HepG2 (cell line): ENCODE data around the gene PCGF3. TPM values are rescaled to one million over a fixed set of nuclear protein-coding genes. Genes with fewer than 3 reads are reported as not detected.

Experiments used
- ASH2L ChIP-seq: fragments of 300-600, 200-600 bp; sonication (generic); IDR thresholded peaks from 2 replicates; pipeline ENCODE4 v1.7.0; 2017; ENCODE audit warnings: low read depth, mild to moderate bottlenecking, moderate library complexity, mixed read lengths, low read length; ENCODE audit not compliant: insufficient read length
- ESRRA ChIP-seq: sonication (generic); formaldehyde crosslinking; IDR thresholded peaks from 2 replicates; pipeline ENCODE4 v1.5.1; 2020; ENCODE audit warnings: mild to moderate bottlenecking, low read depth, missing genetic modification reagents
- HDAC1 ChIP-seq: sonication (generic); formaldehyde crosslinking; IDR thresholded peaks from 2 replicates; pipeline ENCODE4 v1.5.1; 2020; ENCODE audit warnings: mild to moderate bottlenecking, missing genetic modification reagents
- IRX3 ChIP-seq: sonication (generic); formaldehyde crosslinking; IDR thresholded peaks from 2 replicates; pipeline ENCODE4 v1.8.1; 2023; ENCODE audit warnings: mild to moderate bottlenecking, low read depth, missing genetic modification reagents, borderline replicate concordance
- MEIS2 ChIP-seq: sonication (generic); formaldehyde crosslinking; IDR thresholded peaks from 2 replicates; pipeline ENCODE4 v1.9.0; 2021; ENCODE audit warnings: mild to moderate bottlenecking, missing genetic modification reagents
- NFATC3 ChIP-seq: sonication (generic); formaldehyde crosslinking; IDR thresholded peaks from 2 replicates; pipeline ENCODE4 v1.5.1; 2020; ENCODE audit warnings: mild to moderate bottlenecking, missing genetic modification reagents
- RCOR2 ChIP-seq: IDR thresholded peaks from 2 replicates; pipeline ENCODE4 v1.6.1; 2016; ENCODE audit warnings: missing biosample characterization, missing genetic modification reagents
- REL ChIP-seq: sonication (generic); formaldehyde crosslinking; conservative IDR thresholded peaks from 2 replicates; pipeline ENCODE4 v1.8.0; 2022; ENCODE audit warnings: mild to moderate bottlenecking, missing genetic modification reagents, moderate library complexity
- SALL1 ChIP-seq: sonication (generic); formaldehyde crosslinking; IDR thresholded peaks from 2 replicates; pipeline ENCODE4 v1.8.0; 2022; ENCODE audit warnings: mild to moderate bottlenecking, missing genetic modification reagents
- WIZ ChIP-seq: sonication (generic); formaldehyde crosslinking; IDR thresholded peaks from 2 replicates; pipeline ENCODE4 v1.5.1; 2020; ENCODE audit warnings: mild to moderate bottlenecking, missing genetic modification reagents
- ZBTB43 ChIP-seq: sonication (generic); formaldehyde crosslinking; conservative IDR thresholded peaks from 2 replicates; pipeline ENCODE4 v1.4.0; 2020; ENCODE audit warnings: missing genetic modification reagents
- ZFP62 ChIP-seq: sonication (generic); formaldehyde crosslinking; IDR thresholded peaks from 2 replicates; pipeline ENCODE4 v1.4.0; 2020; ENCODE audit warnings: missing genetic modification reagents
- ZNF142 ChIP-seq: sonication (generic); formaldehyde crosslinking; IDR thresholded peaks from 2 replicates; pipeline ENCODE4 v1.4.0; 2020; ENCODE audit warnings: missing genetic modification reagents
- ZNF350 ChIP-seq: sonication (generic); formaldehyde crosslinking; IDR thresholded peaks from 2 replicates; pipeline ENCODE4 v1.4.0; 2020; ENCODE audit warnings: mild to moderate bottlenecking, low read depth, missing genetic modification reagents, borderline replicate concordance
- ZNF354B ChIP-seq: sonication (generic); formaldehyde crosslinking; IDR thresholded peaks from 2 replicates; pipeline ENCODE4 v1.8.0; 2022; ENCODE audit warnings: mild to moderate bottlenecking, missing genetic modification reagents
- ZNF503 ChIP-seq: sonication (generic); formaldehyde crosslinking; IDR thresholded peaks from 2 replicates; pipeline ENCODE4 v1.4.0; 2020; ENCODE audit warnings: missing genetic modification reagents
- ZNF512 ChIP-seq: sonication (generic); formaldehyde crosslinking; IDR thresholded peaks from 2 replicates; pipeline ENCODE4 v1.4.0; 2020; ENCODE audit warnings: mild to moderate bottlenecking, missing genetic modification reagents
- ZNF746 ChIP-seq: sonication (generic); formaldehyde crosslinking; IDR thresholded peaks from 2 replicates; pipeline ENCODE4 v1.8.0; 2022; ENCODE audit warnings: mild to moderate bottlenecking, missing genetic modification reagents
- ZNF883 ChIP-seq: sonication (generic); formaldehyde crosslinking; IDR thresholded peaks from 2 replicates; pipeline ENCODE4 v1.5.1; 2020; ENCODE audit warnings: mild to moderate bottlenecking, missing genetic modification reagents; ENCODE audit errors: not compliant biosample characterization
- polyA plus RNA-seq, 8 experiments: library from polyadenylated mRNA; depleted of rRNA in 3 of 8; stranded (reverse) in 7 of 8; unstranded in 1 of 8; fragments of >200 nt; fragmentation: Illumina TruSeq in 4 of 8; extraction: Trizol in 4 of 8; gene quantifications; 2 replicates each; pipeline versions ENCODE4 v1.2.1 to v1.2.3, GENCODE V29; 2011 to 2016; ENCODE audit warnings: low read depth in 4 of 8, missing spikeins in 1 of 8, mixed read lengths in 1 of 8; ENCODE audit not compliant: insufficient read depth in 1 of 8
- total RNA-seq, 5 experiments: library from RNA; depleted of rRNA; stranded (reverse); fragments of >200 nt; fragmentation: Illumina TruSeq; extraction: Trizol; gene quantifications; 2 replicates each; pipeline ENCODE4 v1.2.3, GENCODE V29; 2016; ENCODE audit warnings: low read depth in 1 of 5

The PCGF3 gene
- total and polyA plus RNA-seq, 2 of the 13 experiments (the other 11 are each of a cell fraction or from before 2014, with no cell fraction given) = 28.6 to 66.2 TPM

DNA sequence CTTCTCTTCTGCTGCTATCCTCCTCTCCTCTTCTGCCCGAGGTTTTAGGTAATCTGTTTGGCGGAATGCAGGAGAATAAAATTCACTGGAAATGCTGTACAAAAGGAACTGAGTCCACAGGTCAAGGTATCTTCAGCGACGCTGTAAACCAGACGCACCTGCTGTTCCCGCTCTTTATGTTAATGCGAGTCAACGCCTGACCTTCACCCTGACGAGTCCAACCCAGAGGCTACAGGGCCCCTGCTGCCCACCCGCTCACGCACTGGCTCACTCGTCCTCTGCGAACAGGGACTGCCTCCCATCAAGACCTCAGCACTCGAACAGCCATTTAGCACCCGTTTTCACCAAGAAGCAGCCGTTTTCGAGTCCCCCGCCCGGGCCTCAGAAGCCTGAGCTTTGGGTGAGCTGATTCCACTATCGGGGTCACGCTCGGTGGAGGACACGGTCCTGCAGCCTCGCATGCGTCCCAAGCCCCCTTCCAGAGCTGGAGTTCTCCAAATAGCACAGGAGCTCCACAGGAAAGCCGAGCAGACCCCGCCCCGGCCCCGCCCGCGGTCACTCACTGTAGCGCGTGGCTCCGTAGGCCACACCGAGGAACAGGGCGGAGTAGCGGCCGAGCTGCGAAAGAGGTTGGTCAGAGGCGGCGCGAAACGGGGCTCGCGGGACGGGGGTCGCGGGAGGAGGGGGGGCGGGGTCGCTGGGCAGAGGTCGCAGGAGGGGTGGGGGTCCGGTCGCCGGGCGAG is 32.1 kb upstream of the PCGF3 start (continued):
- TF ChIP-seq SALL1 (CRISPR knock-in tag) (0 out of 2 replicates have a peak, but pooled peaks have one; percentile 33), ESRRA (0 out of 2 replicates have a peak, but pooled peaks have one; percentile 39), ZBTB43 (CRISPR knock-in tag) (no peak), ZNF503 (CRISPR knock-in tag) (no peak), RCOR2 (CRISPR knock-in tag) (no peak), ASH2L (no peak), HDAC1 (CRISPR knock-in tag) (peak; percentile 29; the same call in 1 of the 2 replicates), ZNF354B (CRISPR knock-in tag) (no peak), WIZ (CRISPR knock-in tag) (no peak), ZNF746 (CRISPR knock-in tag) (no peak), ZNF350 (no peak), REL (CRISPR knock-in tag) (no peak), ZNF883 (peak; percentile 44), ZFP62 (CRISPR knock-in tag) (0 out of 2 replicates have a peak, but pooled peaks have one; percentile 14), ZNF142 (CRISPR knock-in tag) (0 out of 2 replicates have a peak, but pooled peaks have one; percentile 5), NFATC3 (CRISPR knock-in tag) (no peak), IRX3 (CRISPR knock-in tag) (peak; percentile 45; the same call in 1 of the 2 replicates), MEIS2 (no peak), ZNF512 (CRISPR knock-in tag) (no peak)
